Keratinocyte (primary cell): ENCODE data around the gene FEM1B. TPM values are rescaled to one million over a fixed set of nuclear protein-coding genes. Genes with fewer than 3 reads are reported as not detected.

Experiments used
- DNase-seq: peaks from one replicate; pipeline ENCODE4 v3.0.0-alpha.2; 2011; ENCODE audit warnings: low read depth, missing footprints, low spot score
- FAIRE-seq: peaks from 2 replicates; lab custom pipeline; 2011; peaks lifted over from hg19 to GRCh38; lab: Jason Lieb, UNC
- H2AFZ ChIP-seq: 2 replicates; pipeline ENCODE4 v1.6.0; 2012; ENCODE audit warnings: low read length, control low read depth, inconsistent platforms; ENCODE audit not compliant: control insufficient read depth
- H3K27ac ChIP-seq: 2 replicates; pipeline ENCODE4 v1.5.1; 2011; ENCODE audit warnings: low read length; ENCODE audit not compliant: control insufficient read depth, insufficient read depth
- H3K27me3 ChIP-seq: 3 replicates; pipeline ENCODE4 v1.6.0; 2011; ENCODE audit warnings: low read length; ENCODE audit not compliant: control insufficient read depth, insufficient read depth; ENCODE audit errors: extremely low read depth
- H3K36me3 ChIP-seq, 2 experiments: 2 replicates in 1 of 2; 3 replicates in 1 of 2; pipeline ENCODE4 v1.5.1; 2011; ENCODE audit warnings: low read length in 2 of 2, mild to moderate bottlenecking in 1 of 2; ENCODE audit not compliant: control insufficient read depth in 2 of 2, insufficient read depth in 2 of 2; ENCODE audit errors: extremely low read depth in 1 of 2
- H3K4me1 ChIP-seq: 3 replicates; pipeline ENCODE4 v1.5.1; 2011; ENCODE audit warnings: low read length; ENCODE audit not compliant: control insufficient read depth, insufficient read depth; ENCODE audit errors: extremely low read depth
- H3K4me2 ChIP-seq: 3 replicates; pipeline ENCODE4 v1.6.0; 2011; ENCODE audit warnings: low read depth, low read length; ENCODE audit not compliant: control insufficient read depth, insufficient read depth; ENCODE audit errors: extremely low read depth
- H3K4me3 ChIP-seq, 3 experiments: fragments of 200-600 bp in 1 of 3; sonication (generic) in 1 of 3; 2 replicates in 2 of 3; 3 replicates in 1 of 3; pipeline ENCODE4 v1.5.1; 2011 to 2016; ENCODE audit warnings: low read length in 3 of 3, mild to moderate bottlenecking in 3 of 3, control low read depth in 2 of 3, inconsistent platforms in 1 of 3, low read depth in 1 of 3, mixed read lengths in 1 of 3, mixed run types in 1 of 3, moderate library complexity in 1 of 3; ENCODE audit not compliant: control insufficient read depth in 2 of 3, insufficient read depth in 2 of 3; ENCODE audit errors: extremely low read depth in 1 of 3
- H3K79me2 ChIP-seq: 2 replicates; pipeline ENCODE4 v1.6.0; 2012; ENCODE audit warnings: low read length; ENCODE audit not compliant: control insufficient read depth, insufficient read depth
- H3K9ac ChIP-seq: 3 replicates; pipeline ENCODE4 v1.6.0; 2011; ENCODE audit warnings: low read length; ENCODE audit not compliant: control insufficient read depth, insufficient read depth; ENCODE audit errors: extremely low read depth
- H3K9me1 ChIP-seq: 3 replicates; pipeline ENCODE4 v1.6.0; 2011; ENCODE audit warnings: low read length; ENCODE audit not compliant: control insufficient read depth, insufficient read depth; ENCODE audit errors: extremely low read depth
- H3K9me3 ChIP-seq: 2 replicates; pipeline ENCODE4 v1.5.1; 2012; ENCODE audit warnings: low read depth, low read length; ENCODE audit not compliant: control insufficient read depth
- H4K20me1 ChIP-seq: 3 replicates; pipeline ENCODE4 v1.6.0; 2011; ENCODE audit warnings: low read length; ENCODE audit not compliant: control insufficient read depth, insufficient read depth; ENCODE audit errors: extremely low read depth
- EZH2 ChIP-seq: IDR thresholded peaks from one replicate; pipeline ENCODE4 v1.6.1; 2012; ENCODE audit warnings: inconsistent platforms, mild to moderate bottlenecking, low read length, moderate library complexity
- dilution Hi-C: fragments of 300-500 bp; cut with MboI; formaldehyde crosslinking; loops from one replicate; pipeline ENCODE4 v1.7.0; 2020; ENCODE audit warnings: low sequenced_read_pairs; ENCODE audit not compliant: extremely low pct_ligation_motif_present
- polyA plus RNA-seq, 5 experiments: library from polyadenylated mRNA; depleted of rRNA in 3 of 5; stranded (reverse) in 3 of 5; stranded (forward) in 1 of 5; unstranded in 1 of 5; fragments of >200 nt; gene quantifications; 1 replicate in 1 of 5; 2 replicates in 3 of 5; 3 replicates in 1 of 5; pipeline versions ENCODE4 v1.2.1 to v1.2.3, GENCODE V29; 2011 to 2012; ENCODE audit warnings: missing spikeins in 2 of 5, low read depth in 1 of 5, low replicate concordance in 1 of 5
- TF ChIP-seq, protein P1 (sequence below), 3 experiments: IDR thresholded peaks in 1 of 3; conservative IDR thresholded peaks in 1 of 3; optimal IDR thresholded peaks in 1 of 3; 2 replicates in 2 of 3; 3 replicates in 1 of 3; pipeline versions ENCODE3 to v1.5.1; 2011; ENCODE audit warnings: low read length in 3 of 3, mild to moderate bottlenecking in 3 of 3, moderate library complexity in 2 of 3, control low read depth in 1 of 3, inconsistent platforms in 1 of 3; ENCODE audit not compliant: insufficient read depth in 2 of 3; ENCODE audit errors: extremely low read depth in 1 of 3

The FEM1B gene
- polyA plus RNA-seq, 1 donor (not counting 4 experiments of a cell fraction or from before 2014, with no cell fraction given), result 92.6 TPM

DNA sequence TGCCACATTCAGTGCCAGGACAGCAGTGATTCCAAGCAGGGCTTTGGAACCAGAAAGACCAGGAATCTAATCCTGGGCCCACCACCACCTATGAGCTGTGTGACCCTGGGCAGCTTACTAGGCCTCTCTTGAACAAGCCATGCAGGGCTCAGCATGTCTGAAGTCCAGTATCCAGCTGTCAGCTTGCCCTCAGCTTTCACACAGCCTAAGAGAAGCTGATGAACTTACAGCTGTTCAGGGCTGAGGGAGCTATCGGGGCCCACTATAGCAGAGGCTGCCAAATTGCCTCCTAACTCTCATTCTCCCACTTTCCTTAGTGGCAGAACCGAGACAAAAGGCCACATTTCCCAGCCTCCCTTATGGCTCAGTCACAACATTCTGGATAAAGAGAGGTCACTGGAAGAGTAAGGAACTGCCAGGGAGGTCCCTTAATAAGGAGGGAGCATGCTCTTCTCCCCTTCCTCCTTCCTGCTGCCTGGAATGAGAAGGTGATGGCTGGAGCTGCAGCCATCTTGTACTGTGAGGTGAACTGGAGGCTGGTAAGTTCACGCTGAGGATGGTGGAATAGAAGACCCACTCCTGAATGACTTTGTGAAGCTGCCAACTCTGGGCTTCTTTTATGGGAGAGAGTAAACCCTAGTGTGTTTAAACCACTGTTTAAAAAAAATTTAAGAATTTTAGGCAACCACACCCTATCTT, 34.5 kb downstream of the FEM1B start:
- no peaks in the 10 kb centered on the region for H3K4me1 ChIP-seq
- no peak for FAIRE-seq
- no peak overlapping the region for H3K4me3 ChIP-seq
- no peaks in the 10 kb centered on the region for H3K79me2 ChIP-seq
- TF ChIP-seq, protein P1, sequence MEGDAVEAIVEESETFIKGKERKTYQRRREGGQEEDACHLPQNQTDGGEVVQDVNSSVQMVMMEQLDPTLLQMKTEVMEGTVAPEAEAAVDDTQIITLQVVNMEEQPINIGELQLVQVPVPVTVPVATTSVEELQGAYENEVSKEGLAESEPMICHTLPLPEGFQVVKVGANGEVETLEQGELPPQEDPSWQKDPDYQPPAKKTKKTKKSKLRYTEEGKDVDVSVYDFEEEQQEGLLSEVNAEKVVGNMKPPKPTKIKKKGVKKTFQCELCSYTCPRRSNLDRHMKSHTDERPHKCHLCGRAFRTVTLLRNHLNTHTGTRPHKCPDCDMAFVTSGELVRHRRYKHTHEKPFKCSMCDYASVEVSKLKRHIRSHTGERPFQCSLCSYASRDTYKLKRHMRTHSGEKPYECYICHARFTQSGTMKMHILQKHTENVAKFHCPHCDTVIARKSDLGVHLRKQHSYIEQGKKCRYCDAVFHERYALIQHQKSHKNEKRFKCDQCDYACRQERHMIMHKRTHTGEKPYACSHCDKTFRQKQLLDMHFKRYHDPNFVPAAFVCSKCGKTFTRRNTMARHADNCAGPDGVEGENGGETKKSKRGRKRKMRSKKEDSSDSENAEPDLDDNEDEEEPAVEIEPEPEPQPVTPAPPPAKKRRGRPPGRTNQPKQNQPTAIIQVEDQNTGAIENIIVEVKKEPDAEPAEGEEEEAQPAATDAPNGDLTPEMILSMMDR (optimal IDR thresholded peaks at IDR 0.05 in 1 of 3, IDR thresholded peaks at IDR 0.05 in 1 of 3, conservative IDR thresholded peaks at IDR 0.05 in 1 of 3; ENCODE audit: extremely low read depth in 1 of 3, insufficient read depth in 2 of 3, low read length in 3 of 3), result no peak
- TF ChIP-seq EZH2, result no peak
- no peak overlapping the region for H2AFZ ChIP-seq
- H4K20me1 ChIP-seq, result no peaks in the 10 kb centered on the region
- H3K36me3 ChIP-seq, result no peaks in the 10 kb centered on the region
- no peak overlapping the region for H3K4me2 ChIP-seq
- H3K9me3 ChIP-seq, result no peaks in the 10 kb centered on the region
- dilution Hi-C loops, result no loop called here
- no peak overlapping the region for H3K9ac ChIP-seq
- DNase-seq, result no peak
- no peaks in the 10 kb centered on the region for H3K9me1 ChIP-seq
- no peak overlapping the region for H3K27ac ChIP-seq
- peaks cover 23% of the 10 kb centered on the region for H3K27me3 ChIP-seq

DNA sequence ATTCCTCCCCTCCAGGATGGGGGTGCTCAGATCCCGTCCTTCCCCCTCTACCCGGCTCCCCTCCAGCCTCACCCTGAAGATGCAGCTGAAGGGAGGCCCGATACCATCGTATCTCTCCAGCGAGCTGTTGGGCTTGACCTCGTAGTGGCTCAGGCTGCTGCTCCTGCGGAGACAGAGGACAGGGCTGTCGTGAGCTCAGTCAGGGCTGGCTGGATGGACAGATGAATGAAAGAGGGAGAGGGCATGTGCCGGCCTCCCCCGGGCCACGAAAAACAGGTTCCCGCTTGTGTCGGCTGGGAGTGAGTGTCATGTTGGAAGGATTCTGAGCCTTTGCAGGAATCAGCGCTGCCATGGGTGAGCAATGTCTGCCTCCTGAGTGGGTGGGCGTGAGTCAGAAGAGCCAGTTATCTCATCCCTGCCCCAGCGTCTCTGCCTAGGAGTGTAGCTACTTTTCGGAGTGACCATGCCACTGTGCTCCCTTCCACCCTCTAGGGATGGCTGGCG, 35.2 kb downstream of the FEM1B start:
- TF ChIP-seq, protein P1 (optimal IDR thresholded peaks at IDR 0.05 in 1 of 3, IDR thresholded peaks at IDR 0.05 in 1 of 3, conservative IDR thresholded peaks at IDR 0.05 in 1 of 3; ENCODE audit: extremely low read depth in 1 of 3, insufficient read depth in 2 of 3, low read length in 3 of 3), result no peak
- TF ChIP-seq EZH2, result no peak
- Histone ChIP-seq H3K27ac (no peak overlapping the region), H3K4me1 (no peaks in the 10 kb centered on the region), H3K4me3 (no peak overlapping the region), H2AFZ (no peak overlapping the region), H3K4me2 (no peak overlapping the region), H3K79me2 (no peaks in the 10 kb centered on the region), H3K9me3 (no peaks in the 10 kb centered on the region), H3K36me3 (no peaks in the 10 kb centered on the region), H3K9me1 (no peaks in the 10 kb centered on the region), H3K27me3 (peaks cover 18% of the 10 kb centered on the region), H3K9ac (no peak overlapping the region), H4K20me1 (no peaks in the 10 kb centered on the region)
- dilution Hi-C loops, result no loop called here
- DNase-seq, result no peak
- no peak for FAIRE-seq
